NCI-H128 (cell line): ENCODE measurements around the gene MAPK11.

Experiments
- DNase-seq: peaks from one replicate; lab custom pipeline; 2025; ENCODE audit not compliant: unreplicated experiment; lab: John Stamatoyannopoulos, UW

Gene MAPK11

DNA sequence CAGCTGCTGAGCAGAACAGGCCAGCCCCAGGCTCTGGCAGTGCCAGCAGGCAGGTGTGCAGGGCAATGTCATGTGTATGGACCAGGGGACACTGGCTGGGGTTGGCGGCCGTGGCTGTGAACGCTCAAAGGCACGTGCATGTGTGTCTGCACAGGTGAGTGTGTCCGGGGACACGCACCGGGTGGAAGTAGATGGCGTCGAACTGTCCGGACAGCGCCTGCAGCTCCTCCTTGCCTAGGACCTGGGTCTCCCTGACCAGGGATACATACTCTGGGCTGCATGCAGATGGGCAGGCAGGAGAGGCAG is 20.0 kb downstream of the MAPK11 start:
- DNase-seq: no peak

DNA sequence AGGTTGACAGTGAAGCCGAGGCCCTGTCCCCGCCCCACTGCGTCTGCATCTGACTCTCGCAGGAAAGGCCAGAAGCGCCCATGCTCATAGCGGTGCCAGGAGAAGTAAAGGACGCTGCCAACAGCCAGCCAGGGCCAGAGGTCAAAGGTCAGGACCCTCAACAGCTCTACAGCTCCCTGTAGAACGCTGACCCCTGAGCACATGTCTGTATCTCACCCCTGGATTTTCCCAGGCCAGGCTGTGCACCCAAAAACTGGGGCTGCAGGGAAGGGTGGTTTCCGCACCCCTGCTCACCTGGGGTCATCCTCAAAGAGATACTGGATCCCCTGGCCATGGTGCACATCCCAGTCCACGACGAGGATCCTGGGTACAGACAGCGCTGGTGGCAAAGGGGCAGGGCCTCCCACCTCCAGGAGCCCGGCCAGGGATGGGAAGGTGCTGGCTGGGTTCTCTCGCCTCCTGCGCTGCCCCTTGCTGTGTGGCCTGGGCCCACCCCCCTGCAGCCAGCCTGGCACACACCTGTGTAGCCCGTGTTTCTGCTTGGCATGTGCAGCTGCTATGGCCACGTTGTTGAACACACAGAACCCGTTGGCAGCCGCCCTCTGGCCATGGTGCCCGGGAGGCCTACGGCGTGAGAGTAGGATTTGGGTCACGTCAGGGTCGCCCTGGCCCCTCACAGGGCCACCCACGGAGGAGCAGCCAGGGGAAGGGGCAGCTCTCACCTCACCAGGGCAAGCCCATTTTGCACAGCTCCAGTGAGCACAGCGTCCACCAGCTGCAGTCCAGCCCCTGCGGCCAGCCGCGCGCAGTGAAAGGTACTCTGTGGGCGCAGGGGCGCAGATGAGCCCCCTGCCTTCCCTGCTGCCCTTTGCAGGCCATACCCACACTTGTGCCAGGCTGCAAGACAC is 20.6 kb downstream of the MAPK11 start:
- DNase-seq: no peak

- no peak for DNase-seq
These were observed 21.7 kb downstream of the MAPK11 start for GRCh38 chr22:50248196-50249081.

DNA sequence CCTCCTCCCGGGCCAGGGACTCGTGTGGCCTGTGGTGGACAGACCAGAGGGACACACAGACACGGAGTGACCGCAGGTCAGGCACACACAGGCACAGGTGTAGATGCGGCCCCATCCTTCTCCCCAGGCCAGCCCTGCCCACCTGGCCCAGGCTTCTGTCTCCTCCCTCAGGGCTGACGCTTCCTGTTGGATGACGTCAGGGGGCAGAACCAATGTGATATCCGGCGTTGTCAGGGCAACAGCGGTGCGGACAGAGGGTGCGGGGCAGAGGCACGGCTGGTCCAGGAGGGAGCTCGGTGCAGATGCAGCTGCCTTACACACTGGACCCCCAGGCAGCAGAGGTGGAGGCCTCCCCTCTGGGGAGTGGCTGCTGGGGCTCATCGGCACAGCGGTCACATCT is 22.4 kb downstream of the MAPK11 start:
- no peak for DNase-seq

DNA sequence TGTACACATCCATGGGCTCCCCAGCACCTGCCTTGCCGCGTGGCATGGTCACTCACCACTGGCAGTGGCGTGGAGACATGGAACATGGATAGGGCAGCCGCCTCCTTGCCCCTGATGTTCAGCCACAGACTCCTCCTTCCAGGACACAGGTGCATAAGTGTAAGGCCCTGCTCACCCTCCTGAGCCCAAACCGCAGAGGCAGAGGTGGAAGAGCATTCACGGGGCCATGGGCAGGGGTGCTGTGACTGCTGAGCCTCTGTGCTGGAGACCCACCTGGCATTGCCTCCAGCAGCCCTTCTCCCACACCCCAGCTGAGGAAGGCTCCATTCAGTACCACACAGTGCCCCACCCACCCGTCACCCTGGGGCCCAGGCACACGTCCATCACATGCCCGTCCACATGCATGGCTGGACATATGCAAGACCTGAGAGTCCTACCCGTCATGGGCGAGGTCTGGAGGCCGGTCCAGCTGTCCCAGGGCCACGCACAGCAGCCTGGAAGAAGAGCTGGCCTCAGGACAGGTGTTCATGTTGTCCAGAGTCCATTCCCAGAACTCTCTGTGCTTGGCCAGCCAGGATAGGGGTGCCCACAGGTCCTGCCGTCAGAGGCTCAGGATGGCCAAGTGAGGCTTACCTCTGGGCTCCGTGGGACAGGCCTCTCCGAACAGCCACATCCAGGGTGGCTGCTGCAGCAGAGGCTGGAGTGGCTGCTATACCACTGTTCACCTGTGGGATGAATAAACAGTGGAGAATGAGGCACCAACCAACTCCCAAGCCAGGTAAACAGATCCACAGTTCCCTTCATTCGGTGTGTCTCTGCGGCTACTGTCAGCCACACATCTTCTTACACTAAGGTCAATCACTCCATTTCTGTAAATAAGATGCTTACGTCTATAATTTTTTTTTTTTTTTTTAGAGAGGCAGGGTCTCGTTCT is 23.7 kb downstream of the MAPK11 start:
- no peak for DNase-seq

GRCh38 chr22:50245214-50246072 is 24.7 kb downstream of the MAPK11 start:
- no peak for DNase-seq

DNA sequence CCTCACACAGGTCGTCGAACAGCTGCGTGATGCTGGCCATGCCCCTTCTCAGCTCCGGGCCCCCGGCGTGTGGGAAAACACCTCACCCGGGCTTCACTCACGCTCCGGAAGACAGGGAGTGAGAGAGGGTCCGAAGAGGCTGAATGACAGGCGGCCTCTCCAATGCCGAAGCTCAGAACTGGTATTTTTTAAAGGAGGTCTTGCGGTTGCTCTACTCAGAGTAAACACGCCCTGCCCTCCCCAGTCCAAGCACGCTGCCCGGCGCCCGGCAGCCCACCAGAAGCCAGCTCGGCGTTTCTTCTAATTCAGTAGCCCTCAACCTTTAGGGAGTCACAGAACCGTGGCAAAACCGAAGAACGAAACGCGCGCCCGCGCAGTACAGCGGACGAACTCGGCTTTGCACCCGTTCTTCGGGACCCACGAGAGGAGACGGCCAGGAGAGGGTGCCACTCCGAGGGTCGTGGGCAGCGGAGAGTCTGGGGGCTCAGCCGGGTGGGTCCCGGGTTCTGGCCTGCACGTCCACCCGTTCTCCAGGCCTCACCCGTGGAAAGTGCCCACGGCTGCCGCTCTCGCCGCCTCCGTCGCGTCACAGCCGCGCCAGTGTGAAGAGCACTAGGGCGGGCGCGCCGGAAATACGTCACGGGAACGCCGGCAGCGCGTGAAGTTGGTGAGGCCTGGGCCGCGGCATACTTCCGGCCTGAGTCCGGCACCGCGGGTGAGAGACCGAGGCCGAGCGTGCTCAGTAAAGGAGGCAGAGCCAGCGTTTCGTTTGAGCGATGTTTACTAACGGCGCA is 25.6 kb downstream of the MAPK11 start, which contains the start of gene TUBGCP6:
Gene TUBGCP6, minus strand, starts transcription at position 604 of the 794 bp plus-strand sequence. Its CDS starts 564 bp downstream, at position 40.
- DNase-seq: peak; percentile 66

- DNase-seq: no peak
These were observed 26.3 kb downstream of the MAPK11 start for GRCh38 chr22:50243685-50244419.

DNA sequence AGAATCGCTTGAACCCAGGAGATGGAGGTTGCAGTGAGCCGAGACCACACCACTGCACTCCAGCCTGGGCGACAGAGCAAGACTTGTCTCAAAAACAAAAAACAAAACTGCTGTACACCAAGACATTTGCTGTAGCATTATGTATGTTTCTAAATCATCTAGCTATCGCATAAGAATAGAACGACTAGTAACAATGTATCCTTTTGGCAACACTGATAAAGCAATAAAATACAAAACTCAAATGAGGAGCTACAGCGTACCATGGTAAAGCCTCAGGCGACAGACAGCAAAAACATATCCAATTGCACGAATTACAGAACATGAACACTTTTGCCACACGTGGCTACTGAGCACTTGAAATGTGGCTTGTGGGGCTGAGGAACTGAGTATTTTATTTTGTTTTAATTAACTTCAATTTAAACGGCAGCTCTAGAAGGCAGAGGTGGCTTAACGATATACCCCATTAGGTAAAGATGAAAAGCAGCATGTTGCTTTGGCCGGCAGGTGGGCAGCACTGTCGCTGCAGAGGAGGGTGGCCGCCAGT is 27.7 kb downstream of the MAPK11 start:
- DNase-seq: no peak

GRCh38 chr22:50238755-50239154 is 31.4 kb downstream of the MAPK11 start:
- no peak for DNase-seq

- no peak for DNase-seq
These were observed 33.3 kb downstream of the MAPK11 start for GRCh38 chr22:50236731-50237409.

DNA sequence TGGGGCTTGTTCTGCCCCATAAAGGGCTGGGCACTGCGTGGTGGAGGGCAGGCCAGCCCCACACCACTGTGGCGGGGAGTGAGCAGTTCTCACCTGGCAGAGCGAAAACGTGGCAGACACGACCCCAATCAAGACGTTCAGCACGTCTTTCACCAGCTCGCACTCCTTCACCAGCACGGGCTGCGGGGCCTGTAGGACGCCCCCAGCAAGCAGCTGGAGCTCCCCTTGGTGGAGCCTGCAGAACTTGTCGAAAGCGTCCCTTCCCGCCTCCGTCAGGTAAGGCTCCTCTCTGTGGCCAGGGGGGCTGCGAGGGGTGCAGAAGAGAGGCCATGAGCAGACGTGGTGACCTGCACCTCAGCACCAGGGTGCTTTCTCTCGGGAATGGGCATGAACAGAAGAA is 37.0 kb downstream of the MAPK11 start:
- DNase-seq: no peak

DNA sequence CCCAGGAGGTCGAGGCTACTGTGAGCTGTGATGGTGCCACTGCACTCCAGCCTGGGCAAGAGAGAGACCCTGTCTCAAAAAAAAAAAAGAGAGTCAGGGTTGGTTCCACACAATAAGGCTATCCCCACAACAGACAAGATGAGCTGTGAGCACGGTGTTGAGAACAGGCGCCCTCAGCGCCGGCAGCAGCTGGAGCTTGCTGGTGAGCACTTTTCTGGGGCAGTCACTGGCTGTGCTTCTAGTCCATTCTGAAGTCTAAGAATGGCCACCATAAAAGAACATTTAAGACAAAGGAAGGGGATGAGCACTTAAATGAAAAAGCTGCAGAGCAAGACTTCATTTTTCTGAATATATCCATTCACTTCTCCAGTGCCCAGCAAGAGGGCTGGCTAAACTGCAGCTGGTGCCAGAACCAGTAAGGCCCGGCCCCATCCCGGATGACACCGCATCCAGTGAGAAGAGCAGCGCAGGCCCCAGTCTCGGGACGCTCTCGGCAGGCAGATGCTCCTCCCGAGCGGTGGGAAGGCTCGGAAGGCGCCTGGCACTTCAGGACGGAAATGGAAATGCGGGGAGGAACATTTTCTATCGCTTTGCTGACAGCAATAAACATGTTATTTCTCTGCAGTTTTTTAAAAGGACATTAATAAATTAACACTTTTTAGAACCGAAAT is 37.6 kb downstream of the MAPK11 start:
- DNase-seq: no peak

- DNase-seq: no peak
These were observed 40.8 kb downstream of the MAPK11 start for GRCh38 chr22:50229370-50229769.

DNA sequence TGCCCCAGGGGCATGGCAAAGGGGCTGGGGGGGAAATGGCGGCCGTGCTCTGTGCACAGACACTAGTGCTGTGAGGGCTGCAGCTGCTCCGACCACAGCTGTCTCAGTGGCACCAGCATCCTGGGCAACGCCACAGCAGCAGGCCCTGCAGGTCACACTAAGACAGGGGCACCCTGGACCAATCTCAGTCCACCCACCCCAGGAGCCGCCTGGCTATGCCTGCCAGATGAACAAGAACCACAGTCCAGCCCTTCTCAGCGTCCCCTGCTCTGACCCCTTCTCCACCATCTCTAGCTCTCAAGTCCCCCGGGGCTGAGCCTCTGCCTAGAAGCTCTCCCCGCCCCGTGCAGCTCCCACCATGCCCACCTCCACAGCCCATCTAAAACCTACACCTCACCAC is 41.8 kb downstream of the MAPK11 start:
- DNase-seq: no peak

DNA sequence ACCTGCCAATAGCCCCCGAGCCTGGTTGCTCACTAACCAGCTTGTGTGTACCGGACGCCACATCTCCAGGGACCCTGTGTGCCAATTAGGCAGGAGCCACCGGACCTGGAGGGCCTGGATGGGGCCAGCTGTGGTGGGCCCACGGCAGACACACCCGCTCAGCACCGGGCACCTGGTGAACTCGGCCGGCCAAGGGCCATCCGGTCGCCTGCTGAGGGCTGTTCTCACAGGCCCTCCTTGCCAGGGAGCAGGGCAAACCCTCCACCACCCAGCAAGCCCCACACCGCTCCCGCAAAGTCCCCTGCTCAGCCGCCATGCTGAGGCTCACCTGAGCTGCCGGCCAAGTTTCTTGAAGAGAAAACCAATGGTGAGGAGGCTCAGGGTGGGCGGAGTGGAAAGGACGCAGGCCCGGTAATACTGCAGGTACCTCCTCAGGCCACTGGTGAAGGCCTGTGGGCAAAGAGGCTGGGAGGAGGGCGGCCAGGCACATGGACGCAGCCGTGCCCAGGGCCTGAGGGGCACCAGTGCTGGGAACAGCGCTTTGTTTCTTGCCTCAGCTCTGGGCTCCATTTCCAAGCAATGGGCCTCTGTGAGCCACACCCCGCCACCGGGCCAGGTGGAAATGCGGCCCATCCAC is 42.5 kb downstream of the MAPK11 start:
- DNase-seq: no peak

DNA sequence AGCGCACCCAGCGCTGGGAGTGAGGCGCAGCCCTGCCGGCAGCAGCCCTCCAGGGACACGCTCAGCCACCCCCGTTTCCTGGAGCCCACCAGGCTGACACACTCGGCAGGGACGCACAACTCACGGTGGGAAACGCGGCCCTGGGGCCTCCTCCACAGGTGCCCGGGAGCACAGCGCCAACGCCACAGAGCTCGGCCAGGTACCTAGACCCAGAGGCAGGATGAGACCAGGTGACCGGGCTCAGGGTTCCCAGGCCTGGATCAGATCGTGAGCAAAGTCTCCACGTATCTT is 43.4 kb downstream of the MAPK11 start:
- DNase-seq: no peak
